ENCODE data around the gene STEAP2. TPM values are rescaled to one million over a fixed set of nuclear protein-coding genes. Genes with fewer than 3 reads are reported as not detected.

Gene STEAP2
- total and polyA plus RNA-seq, 2 of the 4 experiments (the other 2 are of a cell fraction) = 1.8 to 3.9 TPM

GRCh38 chr7:90238022-90238421 lies 26.5 kb downstream of the STEAP2 start:
- dilution Hi-C loops (cut with HindIII; ENCODE audit: low sequenced_read_pairs, unreplicated experiment) (no loop called here), intact Hi-C loops (cut with micrococcal nuclease) (no loop called here), in situ Hi-C loops (cut with MboI; ENCODE audit: low sequenced_read_pairs) (no loop called here)
- no peak overlapping the region for H2AFZ ChIP-seq (replicated peaks; ENCODE audit: low read length, poor library complexity)
- no peak overlapping the region for H2BK5ac ChIP-seq (ENCODE audit: low read depth, low read length, poor library complexity, severe bottlenecking)
- H2BK120ac ChIP-seq (ENCODE audit: low read depth, low read length) = no peak overlapping the region
- no peak overlapping the region for H2AK5ac ChIP-seq (ENCODE audit: low read depth, low read length)
- no peak overlapping the region for H2BK20ac ChIP-seq (ENCODE audit: low read depth, low read length)
- H3K36me3 ChIP-seq (ENCODE audit: control insufficient read depth, insufficient read depth, low read length) = no peaks in the 10 kb centered on the region
- no peak overlapping the region for H3K18ac ChIP-seq (ENCODE audit: low read depth, low read length)
- no peak overlapping the region for H3K4ac ChIP-seq (ENCODE audit: low read depth, low read length)
- H3K4me2 ChIP-seq (ENCODE audit: low read depth, low read length) = no peak overlapping the region
- no peak overlapping the region for H3K56ac ChIP-seq (ENCODE audit: extremely low read depth, insufficient read depth, low read length)
- no peak overlapping the region for H3K14ac ChIP-seq (replicated peaks; ENCODE audit: low read depth, low read length)
- no peaks in the 10 kb centered on the region for H4K20me1 ChIP-seq (ENCODE audit: insufficient read depth, low read length)
- CTCF ChIA-PET = no interaction called here
- POLR2A ChIA-PET (ENCODE audit: unreplicated experiment) = no interaction called here
- WGBS, 2 experiments (ENCODE audit: extremely low coverage in 2 of 2, insufficient read length in 1 of 2) = no CpG with 5 or more reads among the region's 2 CpGs
- no peak overlapping the region for H2AK9ac ChIP-seq (replicated peaks; ENCODE audit: low read depth, low read length, poor library complexity)
- H3K79me1 ChIP-seq (ENCODE audit: low read depth in 1 of 2, low read length in 2 of 2) = no peaks in the 10 kb centered on the region
- no peak overlapping the region for H2BK15ac ChIP-seq (ENCODE audit: low read depth, low read length)
- no peak overlapping the region for H3K9ac ChIP-seq (ENCODE audit: low read depth, low read length)
- H4K91ac ChIP-seq (ENCODE audit: insufficient read depth, low read depth, low read length) = no peak overlapping the region
- H3K27me3 ChIP-seq (ENCODE audit: control insufficient read depth, insufficient read depth, low read length) = no peaks in the 10 kb centered on the region; the same call in 1 of the 2 replicates
- no peak overlapping the region for H3K23ac ChIP-seq (ENCODE audit: low read depth, low read length)
- no peak overlapping the region for H3K27ac ChIP-seq (ENCODE audit: insufficient read depth, low read length)
- DNase-seq (no peak), ATAC-seq (ENCODE audit: low read depth) (no peak)
- no peaks in the 10 kb centered on the region for H3K4me1 ChIP-seq (ENCODE audit: control insufficient read depth, insufficient read depth, low read length)
- BruUV-seq (replicated peaks) = no TSS peak
- H4K8ac ChIP-seq (ENCODE audit: low read depth in 2 of 2, low read length in 2 of 2) = no peak overlapping the region
- H3K4me3 ChIP-seq (ENCODE audit: insufficient read depth, low read depth, low read length) = no peak overlapping the region
- H4K5ac ChIP-seq (ENCODE audit: low read depth, low read length) = no peak overlapping the region
- H3K9me3 ChIP-seq (ENCODE audit: control insufficient read depth, insufficient read depth, low read length) = no peaks in the 10 kb centered on the region
- TF ChIP-seq MAZ (IDR thresholded peaks at IDR 0.05; ENCODE audit: borderline replicate concordance, low read depth, low read length) (no peak), RCOR1 (IDR thresholded peaks at IDR 0.05; ENCODE audit: insufficient replicate concordance, low read length) (no peak), RFX5 (IDR thresholded peaks at IDR 0.05; ENCODE audit: low read depth, low read length) (no peak), MAFK (IDR thresholded peaks at IDR 0.05; ENCODE audit: low read depth, low read length) (no peak), MXI1 (IDR thresholded peaks at IDR 0.05; ENCODE audit: borderline replicate concordance, low read depth, low read length) (no peak), CTCF (conservative IDR thresholded peaks at IDR 0.05; ENCODE audit: low read depth, low read length) (no peak), USF2 (IDR thresholded peaks at IDR 0.05; ENCODE audit: low read depth, low read length) (no peak), RAD21 (IDR thresholded peaks at IDR 0.05; ENCODE audit: low read length) (no peak), CEBPB (IDR thresholded peaks at IDR 0.05; ENCODE audit: low read depth, low read length) (no peak)
- H3K9me1 ChIP-seq (ENCODE audit: insufficient read depth, low read length) = no peaks in the 10 kb centered on the region

All from IMR-90 (cell line).